ENCODE results near the gene GNLY.
"Not testable (repeated sequence)": the region's sequence is repeated elsewhere in the genome, so short reads cannot be mapped to it uniquely, and the experiment has no call there.

Gene GNLY

GRCh38 chr2:85711578-85712060, 17.5 kb downstream of the GNLY start:
- DNase-seq: no peak

- DNase-seq: no peak
Observed at GRCh38 chr2:85712336-85712735, 18.2 kb downstream of the GNLY start.

- no peak for DNase-seq
Observed at GRCh38 chr2:85712849-85713612, 18.9 kb downstream of the GNLY start.

GRCh38 chr2:85713836-85714235, 19.7 kb downstream of the GNLY start:
- DNase-seq: no peak

- not testable (repeated sequence) for DNase-seq
Observed at GRCh38 chr2:85714421-85714820, 20.3 kb downstream of the GNLY start.

GRCh38 chr2:85714841-85715240, 20.7 kb downstream of the GNLY start:
- no peak for DNase-seq

- no peak for DNase-seq
Observed at GRCh38 chr2:85716346-85716914, 22.3 kb downstream of the GNLY start.

GRCh38 chr2:85717308-85718008, 23.3 kb downstream of the GNLY start:
- peak; percentile 36 for DNase-seq

GRCh38 chr2:85718009-85718391, 23.8 kb downstream of the GNLY start:
- DNase-seq: no peak

- DNase-seq: no peak
Observed at GRCh38 chr2:85718885-85719492, 24.8 kb downstream of the GNLY start.

- DNase-seq: no peak
Observed at GRCh38 chr2:85719609-85720240, 25.6 kb downstream of the GNLY start.

- DNase-seq: no peak
Observed at GRCh38 chr2:85720533-85720932, 26.4 kb downstream of the GNLY start.

GRCh38 chr2:85721641-85722040, 27.5 kb downstream of the GNLY start:
- no peak for DNase-seq

- DNase-seq: no peak
Observed at GRCh38 chr2:85722519-85722918, 28.4 kb downstream of the GNLY start.

- no peak for DNase-seq
Observed at GRCh38 chr2:85723707-85724360, 29.7 kb downstream of the GNLY start.

GRCh38 chr2:85724731-85725181, 30.6 kb downstream of the GNLY start:
- DNase-seq: no peak

- DNase-seq: no peak
Observed at GRCh38 chr2:85725451-85725850, 31.3 kb downstream of the GNLY start.

- no peak for DNase-seq
Observed at GRCh38 chr2:85727798-85728197, 33.6 kb downstream of the GNLY start.

GRCh38 chr2:85728342-85728741, 34.2 kb downstream of the GNLY start:
- DNase-seq: no peak

GRCh38 chr2:85728883-85729824, 35.0 kb downstream of the GNLY start:
- peak; percentile 75 for DNase-seq

- no peak for DNase-seq
Observed at GRCh38 chr2:85729825-85730510, 35.8 kb downstream of the GNLY start.
